HEK293T (cell line): ENCODE results near the gene CSAG1.
"Not testable (repeated sequence)": the region's sequence is repeated elsewhere in the genome, so short reads cannot be mapped to it uniquely, and the experiment has no call there.

Source experiments
- LEF1 ChIP-seq: fragments of 450-650 bp; IDR thresholded peaks from 2 replicates; pipeline ENCODE4 v1.6.1; 2017; ENCODE audit warnings: mild to moderate bottlenecking, borderline replicate concordance
- SP1 ChIP-seq: fragments of 450-650 bp; IDR thresholded peaks from 2 replicates; pipeline ENCODE4 v1.6.1; 2017
- TARDBP ChIP-seq: fragments of 450-650 bp; IDR thresholded peaks from 2 replicates; pipeline ENCODE4 v1.6.1; 2016

DNA sequence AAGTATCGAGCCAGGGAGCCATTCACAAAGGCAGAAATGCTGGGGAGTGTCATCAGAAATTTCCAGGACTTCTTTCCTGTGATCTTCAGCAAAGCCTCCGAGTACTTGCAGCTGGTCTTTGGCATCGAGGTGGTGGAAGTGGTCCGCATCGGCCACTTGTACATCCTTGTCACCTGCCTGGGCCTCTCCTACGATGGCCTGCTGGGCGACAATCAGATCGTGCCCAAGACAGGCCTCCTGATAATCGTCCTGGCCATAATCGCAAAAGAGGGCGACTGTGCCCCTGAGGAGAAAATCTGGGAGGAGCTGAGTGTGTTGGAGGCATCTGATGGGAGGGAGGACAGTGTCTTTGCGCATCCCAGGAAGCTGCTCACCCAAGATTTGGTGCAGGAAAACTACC is 3.0 kb upstream of the CSAG1 start:
- not testable (repeated sequence) for TF ChIP-seq SP1, LEF1, TARDBP
